ENCODE measurements around the gene OR52E6.

DNA sequence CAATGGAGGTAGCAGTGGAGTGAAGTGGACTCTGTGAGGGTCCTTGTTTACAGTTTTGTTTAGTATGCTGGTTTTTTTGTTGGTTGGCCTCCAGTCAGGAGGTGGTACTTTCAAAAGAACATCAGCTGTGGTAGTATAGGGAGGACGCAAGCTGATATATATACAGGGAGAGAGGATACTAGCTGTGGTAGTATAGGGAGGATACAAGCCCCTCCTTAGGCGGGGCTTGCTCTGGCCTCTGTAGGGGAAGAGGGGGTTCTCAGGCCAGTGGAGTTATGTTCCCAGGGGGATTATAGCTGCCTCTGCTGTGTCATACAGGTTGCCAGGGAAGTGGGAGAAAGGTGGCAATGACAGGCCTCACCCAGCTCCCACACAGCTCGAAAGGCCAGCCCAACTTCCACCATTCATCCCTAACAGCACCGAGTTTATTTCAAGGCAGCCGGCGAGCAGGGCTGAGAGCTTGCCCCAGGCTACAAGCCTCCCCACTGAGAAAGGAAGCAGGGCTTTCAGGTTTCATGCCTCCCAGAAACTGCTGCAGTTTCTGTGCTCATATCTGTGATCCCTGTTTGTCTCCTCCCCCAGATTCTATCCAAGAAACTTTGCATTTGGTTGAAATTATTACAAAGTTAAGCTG is 10.4 kb downstream of the OR52E6 start:
- TF ChIP-seq, protein P1, sequence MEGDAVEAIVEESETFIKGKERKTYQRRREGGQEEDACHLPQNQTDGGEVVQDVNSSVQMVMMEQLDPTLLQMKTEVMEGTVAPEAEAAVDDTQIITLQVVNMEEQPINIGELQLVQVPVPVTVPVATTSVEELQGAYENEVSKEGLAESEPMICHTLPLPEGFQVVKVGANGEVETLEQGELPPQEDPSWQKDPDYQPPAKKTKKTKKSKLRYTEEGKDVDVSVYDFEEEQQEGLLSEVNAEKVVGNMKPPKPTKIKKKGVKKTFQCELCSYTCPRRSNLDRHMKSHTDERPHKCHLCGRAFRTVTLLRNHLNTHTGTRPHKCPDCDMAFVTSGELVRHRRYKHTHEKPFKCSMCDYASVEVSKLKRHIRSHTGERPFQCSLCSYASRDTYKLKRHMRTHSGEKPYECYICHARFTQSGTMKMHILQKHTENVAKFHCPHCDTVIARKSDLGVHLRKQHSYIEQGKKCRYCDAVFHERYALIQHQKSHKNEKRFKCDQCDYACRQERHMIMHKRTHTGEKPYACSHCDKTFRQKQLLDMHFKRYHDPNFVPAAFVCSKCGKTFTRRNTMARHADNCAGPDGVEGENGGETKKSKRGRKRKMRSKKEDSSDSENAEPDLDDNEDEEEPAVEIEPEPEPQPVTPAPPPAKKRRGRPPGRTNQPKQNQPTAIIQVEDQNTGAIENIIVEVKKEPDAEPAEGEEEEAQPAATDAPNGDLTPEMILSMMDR (IDR thresholded peaks at IDR 0.05) = no peak
- no peak for TF ChIP-seq POLR2A (IDR thresholded peaks at IDR 0.05)
- TF ChIP-seq POLR2AphosphoS5 (IDR thresholded peaks at IDR 0.05) = no peak
